ENCODE data around the gene ALG3.
A peak's percentile ranks its signal among the peaks of the same experiment; 100 is the strongest.
"Not testable (repeated sequence)": the region's sequence is repeated elsewhere in the genome, so short reads cannot be mapped to it uniquely, and the experiment has no call there.

ALG3 gene

GRCh38 chr3:184248454-184249411 lies at the start of gene ALG3:
ALG3 (minus strand) TSS chr3:184248962; CDS start chr3:184248940, 22 bp downstream.
- DNase-seq (ENCODE audit: low spot score), result peak; percentile 85

GRCh38 chr3:184296616-184297015 lies 47.9 kb upstream of the ALG3 start:
- DNase-seq (ENCODE audit: low spot score), result no peak

DNA sequence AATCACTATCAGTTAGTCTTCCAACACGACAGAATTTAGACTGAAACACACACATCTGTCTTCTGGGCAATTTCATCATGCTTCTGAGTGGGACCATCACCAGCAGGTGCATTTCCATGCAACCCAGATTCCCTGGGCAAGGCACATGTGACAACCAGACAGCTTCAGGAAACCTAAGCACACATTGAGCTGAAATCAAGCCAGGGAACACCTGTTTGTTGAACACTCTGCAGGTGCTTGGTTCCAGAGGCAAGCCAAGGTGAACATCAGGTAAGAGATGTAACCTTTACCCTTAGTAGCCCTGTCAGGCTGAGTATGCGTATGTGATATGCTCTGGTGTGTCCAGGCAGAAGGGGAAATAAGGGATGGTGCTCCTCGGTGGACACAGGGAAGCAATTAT lies 47.0 kb upstream of the ALG3 start:
- no peak for DNase-seq (ENCODE audit: low spot score)

GRCh38 chr3:184291738-184292445 lies 43.1 kb upstream of the ALG3 start:
- DNase-seq (ENCODE audit: low spot score), result no peak

DNA sequence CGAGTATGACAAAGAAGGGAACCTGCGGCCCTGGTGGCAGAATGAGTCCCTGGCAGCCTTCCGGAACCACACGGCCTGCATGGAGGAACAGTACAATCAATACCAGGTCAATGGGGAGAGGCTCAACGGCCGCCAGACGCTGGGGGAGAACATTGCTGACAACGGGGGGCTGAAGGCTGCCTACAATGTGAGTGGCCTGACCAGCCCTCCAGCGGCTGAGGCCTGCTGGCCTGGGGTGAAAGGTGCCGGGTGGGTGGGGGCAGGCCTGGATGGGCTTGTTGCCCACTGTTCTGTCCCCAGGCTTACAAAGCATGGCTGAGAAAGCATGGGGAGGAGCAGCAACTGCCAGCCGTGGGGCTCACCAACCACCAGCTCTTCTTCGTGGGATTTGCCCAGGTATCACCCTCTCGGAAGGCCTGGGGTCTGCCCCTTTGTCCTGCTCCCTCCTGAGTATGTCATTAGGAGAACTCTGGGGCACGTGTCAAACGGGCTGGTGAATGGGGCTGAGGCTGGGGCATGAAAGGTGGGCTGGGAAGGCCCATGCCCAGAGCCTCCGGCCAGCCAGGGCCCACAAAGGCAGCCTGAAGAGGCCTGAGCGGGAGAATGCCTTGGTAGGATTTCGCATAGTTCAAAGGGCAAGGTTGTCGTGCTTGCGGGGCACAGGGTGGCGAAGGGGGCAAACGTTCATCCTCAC lies 42.4 kb upstream of the ALG3 start:
- DNase-seq (ENCODE audit: low spot score), result no peak

- no peak for DNase-seq (ENCODE audit: low spot score)
Observed at GRCh38 chr3:184290331-184290730, 41.6 kb upstream of the ALG3 start.

GRCh38 chr3:184289426-184289938 lies 40.7 kb upstream of the ALG3 start:
- no peak for DNase-seq (ENCODE audit: low spot score)

DNA sequence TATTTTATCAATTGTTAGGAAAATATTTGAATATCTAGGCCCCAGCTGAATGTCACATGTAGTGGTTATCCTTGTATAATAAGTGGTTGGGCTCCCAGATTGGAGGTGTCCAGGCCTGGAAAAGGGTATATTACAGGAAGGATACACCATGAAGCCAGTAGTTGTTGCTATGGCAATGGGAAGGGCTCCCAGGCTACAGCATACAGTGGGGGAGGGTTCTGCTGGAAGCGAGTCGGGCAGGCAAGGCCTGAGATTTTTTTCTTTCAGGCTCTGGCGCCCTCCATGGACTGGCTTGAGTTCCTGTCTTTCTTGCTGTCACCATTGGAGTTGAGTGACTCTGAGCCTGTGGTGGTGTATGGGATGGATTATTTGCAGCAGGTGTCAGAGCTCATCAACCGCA lies 35.9 kb upstream of the ALG3 start:
- DNase-seq (ENCODE audit: low spot score), result peak; percentile 31

DNA sequence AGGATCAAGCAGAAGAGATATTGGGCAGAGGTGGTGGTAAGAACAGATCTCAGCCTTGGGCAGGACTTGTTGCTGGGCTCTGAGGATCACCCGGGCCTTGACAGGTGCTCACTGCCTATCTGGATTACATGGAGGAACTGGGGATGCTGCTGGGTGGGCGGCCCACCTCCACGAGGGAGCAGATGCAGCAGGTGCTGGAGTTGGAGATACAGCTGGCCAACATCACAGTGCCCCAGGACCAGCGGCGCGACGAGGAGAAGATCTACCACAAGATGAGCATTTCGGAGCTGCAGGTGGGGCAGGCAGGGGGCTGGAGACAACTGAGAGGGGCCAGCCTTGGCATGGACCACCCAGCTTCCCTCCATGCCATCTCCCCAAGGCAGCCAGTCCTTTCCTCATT lies 34.9 kb upstream of the ALG3 start:
- DNase-seq (ENCODE audit: low spot score), result no peak

- no peak for DNase-seq (ENCODE audit: low spot score)
Observed at GRCh38 chr3:184282941-184283340, 34.2 kb upstream of the ALG3 start.

DNA sequence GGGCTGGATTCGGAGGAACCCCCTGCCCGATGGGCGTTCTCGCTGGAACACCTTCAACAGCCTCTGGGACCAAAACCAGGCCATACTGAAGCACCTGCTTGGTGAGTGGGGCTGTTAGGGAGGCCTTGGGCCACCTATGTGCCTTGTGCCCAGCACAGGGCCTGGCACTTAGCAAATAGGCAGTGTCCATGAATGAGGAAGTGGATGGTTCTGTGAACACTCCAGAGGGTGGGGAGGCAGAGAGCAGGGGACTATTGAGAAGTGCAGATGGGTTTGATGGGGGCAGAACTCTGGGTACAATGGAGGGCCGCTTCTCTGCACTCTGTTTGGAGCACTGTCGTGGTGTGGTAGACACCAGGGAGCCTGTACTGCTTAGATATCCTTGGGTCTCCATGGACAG lies 28.6 kb upstream of the ALG3 start:
- no peak for DNase-seq (ENCODE audit: low spot score)

DNA sequence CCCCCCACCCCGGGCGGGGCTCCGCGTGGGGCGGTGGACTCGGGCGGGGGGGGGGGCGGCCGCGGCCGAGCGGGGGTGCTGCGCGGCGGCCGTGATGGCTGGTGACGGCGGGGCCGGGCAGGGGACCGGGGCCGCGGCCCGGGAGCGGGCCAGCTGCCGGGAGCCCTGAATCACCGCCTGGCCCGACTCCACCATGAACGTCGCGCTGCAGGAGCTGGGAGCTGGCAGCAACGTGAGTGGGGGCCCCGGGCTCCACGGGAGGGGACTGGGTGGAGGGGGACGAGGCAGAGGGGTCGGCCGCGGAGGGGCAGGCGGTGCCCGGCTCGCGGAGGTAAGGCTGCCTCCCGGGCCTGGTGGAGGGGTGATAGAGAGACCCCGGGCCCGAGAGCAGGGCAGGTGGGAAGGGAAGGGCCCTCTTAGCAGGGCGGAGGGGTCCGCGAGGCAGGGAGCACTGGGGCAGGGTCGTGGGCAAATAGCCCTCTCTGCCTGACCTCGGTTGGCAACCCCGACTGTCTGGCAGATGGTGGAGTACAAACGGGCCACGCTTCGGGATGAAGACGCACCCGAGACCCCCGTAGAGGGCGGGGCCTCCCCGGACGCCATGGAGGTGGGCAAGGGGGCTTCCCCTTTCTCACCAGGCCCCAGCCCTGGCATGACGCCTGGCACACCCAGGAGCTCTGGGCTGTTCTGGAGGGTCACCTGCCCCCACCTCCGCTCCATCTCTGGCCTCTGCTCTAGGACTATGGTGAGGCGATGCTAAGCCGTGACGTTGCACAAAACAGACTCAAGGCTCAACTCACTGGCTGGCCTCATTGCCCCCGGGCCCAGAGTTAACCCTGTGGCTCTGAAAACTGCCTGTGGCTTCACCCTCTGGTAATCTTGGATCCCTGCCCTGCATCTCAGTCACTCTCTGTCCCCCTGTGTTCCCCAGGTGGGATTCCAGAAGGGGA lies 27.5 kb upstream of the ALG3 start, which contains the start of gene ECE2:
Gene ECE2, plus strand, starts transcription at position 62 of the 950 bp plus-strand sequence. Its CDS starts 132 bp downstream, at position 194.
- DNase-seq (ENCODE audit: low spot score), result no peak

GRCh38 chr3:184275381-184275701 lies 26.6 kb upstream of the ALG3 start:
- no peak for DNase-seq (ENCODE audit: low spot score)

- DNase-seq (ENCODE audit: low spot score), result no peak
Observed at GRCh38 chr3:184272269-184272668, 23.5 kb upstream of the ALG3 start.

DNA sequence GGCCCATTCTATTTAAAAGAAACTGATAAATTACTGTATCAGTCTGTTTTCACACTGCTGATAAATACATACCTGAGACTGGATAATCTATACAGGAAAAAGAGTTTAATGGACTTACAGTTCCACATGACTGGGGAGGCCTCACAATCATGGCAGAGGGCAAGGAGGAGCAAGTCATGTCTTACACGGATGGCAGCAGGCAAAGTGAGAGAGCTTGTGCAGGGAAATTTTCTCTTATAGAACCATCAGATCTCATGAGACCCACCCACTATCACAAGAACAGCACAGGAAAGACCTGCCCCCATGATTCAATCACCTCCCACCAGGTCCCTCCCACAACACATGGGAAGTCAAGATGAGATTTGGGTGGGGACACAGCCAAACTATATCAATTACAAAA lies 18.5 kb upstream of the ALG3 start:
- not testable (repeated sequence) for DNase-seq (ENCODE audit: low spot score)

DNA sequence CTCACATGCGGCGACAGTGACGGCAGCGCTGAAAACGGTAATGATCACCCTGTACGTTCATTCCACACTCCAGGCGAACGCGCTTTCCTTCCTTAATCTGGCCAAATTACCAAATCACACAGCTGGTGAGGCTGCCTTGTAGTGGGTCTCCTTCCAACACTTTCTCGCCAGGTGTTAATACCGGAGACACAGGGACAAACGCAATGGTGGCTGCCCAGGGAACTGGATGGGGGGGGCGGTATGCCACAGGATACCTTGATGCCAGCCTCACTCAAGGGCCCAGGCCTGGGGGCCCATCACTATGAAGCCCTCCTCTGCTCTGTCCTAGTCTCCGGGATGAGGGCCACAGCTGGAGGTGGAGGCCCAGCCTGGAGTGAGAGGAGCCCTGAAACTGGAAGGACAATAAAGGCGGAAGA lies 14.0 kb upstream of the ALG3 start:
- DNase-seq (ENCODE audit: low spot score), result no peak

DNA sequence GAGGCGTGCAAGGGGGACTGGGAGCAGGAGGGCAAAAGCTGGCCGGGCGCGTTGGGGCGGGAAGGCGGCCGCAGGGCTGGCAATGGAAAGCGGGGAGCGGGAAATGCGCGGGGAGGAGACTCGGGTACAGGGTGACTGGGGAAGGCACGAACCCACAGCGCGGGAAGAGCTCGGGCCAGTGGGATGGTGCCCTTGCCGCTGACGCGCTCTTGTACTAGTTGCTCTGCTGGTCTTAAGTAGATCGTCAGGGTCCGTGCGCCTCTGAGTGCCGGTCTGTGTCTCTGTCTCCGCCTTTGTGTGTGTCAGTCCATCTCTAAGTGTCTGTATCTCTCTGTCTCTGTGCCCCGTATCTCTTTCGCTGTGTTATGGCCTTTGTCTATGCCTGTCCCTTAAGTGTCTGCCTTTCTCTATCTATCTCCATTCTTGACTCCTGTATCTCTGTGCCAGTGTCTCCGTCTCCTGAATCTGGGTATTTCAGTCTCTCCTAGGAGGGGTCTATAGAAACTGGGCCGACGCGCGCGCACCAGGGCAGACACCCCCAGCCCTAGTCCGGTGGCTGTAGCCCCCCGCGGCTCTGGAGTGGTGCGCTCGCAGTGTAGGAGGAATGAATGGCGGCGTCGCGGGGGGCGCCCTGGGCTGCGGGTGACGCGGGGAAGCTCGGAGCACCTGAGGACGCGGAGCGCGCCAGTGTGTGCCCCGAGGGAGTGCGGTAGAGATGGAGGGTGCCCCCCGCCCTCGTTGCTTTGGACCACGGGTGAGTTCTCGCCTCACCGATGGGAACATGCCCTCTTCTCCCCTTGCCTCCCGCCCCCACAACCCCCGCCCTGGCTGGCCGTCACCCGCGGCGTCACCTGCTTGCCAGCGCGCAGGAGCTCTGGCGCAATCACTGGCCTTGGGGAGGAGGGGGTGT lies 13.3 kb upstream of the ALG3 start:
- no peak for DNase-seq (ENCODE audit: low spot score)

DNA sequence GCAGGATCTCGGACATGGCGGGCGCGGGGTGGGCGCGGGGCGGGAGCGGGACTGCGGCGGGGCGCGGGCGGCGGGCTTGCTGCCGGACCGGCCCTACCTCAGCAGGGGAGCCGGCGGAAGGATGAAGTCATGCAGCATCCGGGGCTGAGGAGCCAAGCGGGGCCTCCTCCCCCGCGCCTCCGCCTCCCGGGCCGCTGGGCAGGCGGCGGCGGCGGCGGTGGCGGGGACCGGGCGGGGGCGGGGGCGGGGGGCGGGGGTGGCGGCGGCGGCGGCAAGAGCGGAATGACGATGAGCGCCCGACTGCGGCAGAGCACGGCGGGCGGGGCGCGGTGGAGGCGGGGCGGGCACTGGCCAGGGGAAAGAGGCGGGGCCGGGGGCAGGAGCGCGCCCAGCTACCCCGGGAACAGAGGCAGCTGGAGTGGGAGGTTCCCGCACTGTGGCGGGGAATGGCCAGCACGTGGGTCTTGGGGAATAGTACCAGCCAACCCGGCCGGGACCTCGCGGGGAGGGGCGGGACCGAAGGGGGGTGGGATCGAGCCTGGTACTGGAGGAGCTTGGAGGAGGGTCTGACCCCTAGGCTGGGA lies 12.6 kb upstream of the ALG3 start, which contains the start of gene CAMK2N2:
Gene CAMK2N2, minus strand, starts transcription at position 284 of the 584 bp plus-strand sequence. Its CDS starts 268 bp downstream, at position 16.
- DNase-seq (ENCODE audit: low spot score), result peak; percentile 29

GRCh38 chr3:184260724-184261269 lies 12.0 kb upstream of the ALG3 start:
- no peak for DNase-seq (ENCODE audit: low spot score)

All from putamen (tissue), 1 donor.